ENCODE measurements around the gene RNF213. TPM values are rescaled to one million over a fixed set of nuclear protein-coding genes. Genes with fewer than 3 reads are reported as not detected.

The RNF213 gene
- total RNA-seq, 2 donors from 2014 or later: 98.8 to 136 TPM

DNA sequence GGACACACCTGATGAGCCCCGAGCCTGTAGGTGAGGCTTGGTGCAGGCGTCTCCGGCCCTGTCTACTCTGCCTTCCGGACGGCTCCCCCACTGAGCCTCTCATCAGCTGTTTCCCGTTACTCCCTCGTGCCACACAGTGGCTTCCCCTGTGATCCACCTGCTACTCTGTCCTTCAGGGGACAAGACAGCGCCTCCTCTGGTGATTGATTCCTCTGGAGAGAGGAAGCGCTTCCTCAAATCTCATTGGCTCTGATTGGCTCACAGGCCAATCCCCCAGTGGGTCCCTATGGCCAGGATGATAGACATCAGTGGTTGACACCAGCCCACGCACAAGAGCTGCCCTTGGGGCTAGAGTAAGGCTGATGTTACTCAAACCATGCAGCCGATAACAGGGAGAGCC is 24.0 kb downstream of the RNF213 start:
- Histone ChIP-seq H3K27me3 (ENCODE audit: control insufficient read depth, insufficient read depth, low read length, poor library complexity, severe bottlenecking) (no peaks in the 10 kb centered on the region), H3K4me1 (ENCODE audit: control insufficient read depth, insufficient read depth, low read length) (no peaks in the 10 kb centered on the region), H3K4me3 (ENCODE audit: low read length) (no peak overlapping the region), H3K9me3 (ENCODE audit: control insufficient read depth, low read length) (no peaks in the 10 kb centered on the region), H3K36me3 (ENCODE audit: control insufficient read depth, insufficient read depth, low read length) (peaks cover 6% of the 10 kb centered on the region), H3K27ac (ENCODE audit: low read depth, low read length) (no peak overlapping the region), H3K9ac (ENCODE audit: extremely low read depth, low read length, poor library complexity, severe bottlenecking) (no peak overlapping the region)
- Mint-ChIP-seq H3K27ac (no peak overlapping the region), H3K9me3 (no peaks in the 10 kb centered on the region), H3K27me3 (ENCODE audit: insufficient read depth) (no peaks in the 10 kb centered on the region), H3K4me3 (no peak overlapping the region), H3K4me1 (peaks cover 2% of the 10 kb centered on the region), H3K36me3 (ENCODE audit: low read depth) (peaks cover 43% of the 10 kb centered on the region)
- WGBS, 2 experiments (ENCODE audit: insufficient coverage in 1 of 2, insufficient read length in 1 of 2): 87 to 90% methylated on average over 11 of the region's 11 CpGs
- DNase-seq: peak; percentile 87
- TF ChIP-seq, protein P1, sequence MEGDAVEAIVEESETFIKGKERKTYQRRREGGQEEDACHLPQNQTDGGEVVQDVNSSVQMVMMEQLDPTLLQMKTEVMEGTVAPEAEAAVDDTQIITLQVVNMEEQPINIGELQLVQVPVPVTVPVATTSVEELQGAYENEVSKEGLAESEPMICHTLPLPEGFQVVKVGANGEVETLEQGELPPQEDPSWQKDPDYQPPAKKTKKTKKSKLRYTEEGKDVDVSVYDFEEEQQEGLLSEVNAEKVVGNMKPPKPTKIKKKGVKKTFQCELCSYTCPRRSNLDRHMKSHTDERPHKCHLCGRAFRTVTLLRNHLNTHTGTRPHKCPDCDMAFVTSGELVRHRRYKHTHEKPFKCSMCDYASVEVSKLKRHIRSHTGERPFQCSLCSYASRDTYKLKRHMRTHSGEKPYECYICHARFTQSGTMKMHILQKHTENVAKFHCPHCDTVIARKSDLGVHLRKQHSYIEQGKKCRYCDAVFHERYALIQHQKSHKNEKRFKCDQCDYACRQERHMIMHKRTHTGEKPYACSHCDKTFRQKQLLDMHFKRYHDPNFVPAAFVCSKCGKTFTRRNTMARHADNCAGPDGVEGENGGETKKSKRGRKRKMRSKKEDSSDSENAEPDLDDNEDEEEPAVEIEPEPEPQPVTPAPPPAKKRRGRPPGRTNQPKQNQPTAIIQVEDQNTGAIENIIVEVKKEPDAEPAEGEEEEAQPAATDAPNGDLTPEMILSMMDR (conservative IDR thresholded peaks at IDR 0.05): peak; percentile 66

DNA sequence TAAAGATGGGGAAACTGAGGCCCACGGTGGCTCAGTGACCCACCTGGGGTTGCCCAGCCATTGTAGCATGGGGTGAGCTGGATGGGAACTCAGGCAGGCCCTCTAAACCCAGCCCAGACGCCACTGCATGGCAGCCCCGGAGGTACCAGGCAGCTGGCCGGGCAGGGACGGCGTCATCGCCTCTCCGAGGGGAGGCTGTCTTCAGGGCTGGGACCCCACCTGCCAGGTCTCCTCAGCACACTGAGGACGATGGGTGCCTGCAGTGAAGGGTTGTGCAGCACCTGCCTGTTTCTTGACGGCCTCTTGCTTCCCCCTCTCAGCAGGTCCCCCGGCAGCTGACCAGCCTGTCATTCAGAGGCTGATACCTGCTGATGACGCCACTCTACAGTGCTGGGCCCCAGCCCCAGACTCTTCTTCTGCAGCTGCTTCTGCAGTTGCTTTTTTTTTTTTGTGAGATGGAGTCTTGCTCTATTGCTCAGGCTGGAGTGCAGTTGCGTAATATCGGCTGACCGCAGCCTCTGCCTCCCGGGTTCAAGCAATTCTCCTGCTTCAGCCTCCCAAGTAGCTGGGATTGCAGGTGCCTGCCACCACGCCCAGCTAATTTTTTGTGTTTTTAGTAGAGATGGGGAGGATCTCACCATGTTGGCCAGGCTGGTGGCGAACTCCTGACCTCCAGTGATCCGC is 24.7 kb downstream of the RNF213 start:
- Histone ChIP-seq H3K4me1 (ENCODE audit: control insufficient read depth, insufficient read depth, low read length) (no peaks in the 10 kb centered on the region), H3K4me3 (ENCODE audit: low read length) (no peak overlapping the region), H3K27ac (ENCODE audit: low read depth, low read length) (no peak overlapping the region), H3K9me3 (ENCODE audit: control insufficient read depth, low read length) (no peaks in the 10 kb centered on the region), H3K9ac (ENCODE audit: extremely low read depth, low read length, poor library complexity, severe bottlenecking) (no peak overlapping the region), H3K36me3 (ENCODE audit: control insufficient read depth, insufficient read depth, low read length) (peaks cover 12% of the 10 kb centered on the region), H3K27me3 (ENCODE audit: control insufficient read depth, insufficient read depth, low read length, poor library complexity, severe bottlenecking) (no peaks in the 10 kb centered on the region)
- Mint-ChIP-seq H3K27ac (no peak overlapping the region), H3K9me3 (no peaks in the 10 kb centered on the region), H3K4me3 (no peak overlapping the region), H3K4me1 (peaks cover 2% of the 10 kb centered on the region), H3K36me3 (ENCODE audit: low read depth) (peaks cover 43% of the 10 kb centered on the region), H3K27me3 (ENCODE audit: insufficient read depth) (no peaks in the 10 kb centered on the region)
- DNase-seq: no peak
- 88 to 97% methylated on average over 8 to 19 of the region's 19 CpGs for WGBS, 2 experiments (ENCODE audit: insufficient coverage in 1 of 2, insufficient read length in 1 of 2)
- TF ChIP-seq, protein P1 (conservative IDR thresholded peaks at IDR 0.05): no peak

DNA sequence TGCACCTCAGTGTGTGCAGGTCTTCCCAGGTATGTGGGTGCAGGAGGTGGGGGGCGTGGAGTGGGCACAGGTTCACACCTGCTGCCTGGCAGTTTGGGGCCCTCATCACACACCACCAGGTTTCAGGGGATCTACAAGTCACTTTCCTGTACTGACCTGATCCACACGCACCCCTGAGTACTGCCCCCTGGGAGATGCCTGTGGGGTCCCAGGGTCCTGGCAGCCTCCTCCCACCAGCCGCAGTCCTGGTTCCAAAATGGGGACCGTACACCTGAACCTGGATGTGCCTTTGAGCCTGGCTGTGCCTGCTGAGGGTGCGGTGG is 25.9 kb downstream of the RNF213 start:
- Mint-ChIP-seq H3K27ac (no peak overlapping the region), H3K4me3 (no peak overlapping the region), H3K9me3 (no peaks in the 10 kb centered on the region)

More for the DNA sequence above, 25.9 kb downstream of the RNF213 start:
- Mint-ChIP-seq H3K4me1 (peaks cover 2% of the 10 kb centered on the region), H3K27me3 (ENCODE audit: insufficient read depth) (no peaks in the 10 kb centered on the region), H3K36me3 (ENCODE audit: low read depth) (peaks cover 47% of the 10 kb centered on the region)
- 91 to 100% methylated on average over 3 to 5 of the region's 5 CpGs for WGBS, 2 experiments (ENCODE audit: insufficient coverage in 1 of 2, insufficient read length in 1 of 2)
- no peaks in the 10 kb centered on the region for H3K4me1 ChIP-seq (ENCODE audit: control insufficient read depth, insufficient read depth, low read length)
- no peak for DNase-seq
- H3K27ac ChIP-seq (ENCODE audit: low read depth, low read length): no peak overlapping the region
- no peak overlapping the region for H3K4me3 ChIP-seq (ENCODE audit: low read length)
- no peaks in the 10 kb centered on the region for H3K27me3 ChIP-seq (ENCODE audit: control insufficient read depth, insufficient read depth, low read length, poor library complexity, severe bottlenecking)
- H3K9me3 ChIP-seq (ENCODE audit: control insufficient read depth, low read length): no peaks in the 10 kb centered on the region
- H3K36me3 ChIP-seq (ENCODE audit: control insufficient read depth, insufficient read depth, low read length): peaks cover 13% of the 10 kb centered on the region
- TF ChIP-seq, protein P1 (conservative IDR thresholded peaks at IDR 0.05): no peak
- H3K9ac ChIP-seq (ENCODE audit: extremely low read depth, low read length, poor library complexity, severe bottlenecking): no peak overlapping the region
